Stimulated activated CD4-positive, alpha-beta T cell treated with anti-CD3 and anti-CD28 coated beads, Interleukin-4, amount 100 ng/mL, for 4 hours (primary cell): ENCODE data around the gene IFI27L1.

ENCODE experiments used
- DNase-seq, 2 experiments: peaks; one replicate each; pipeline ENCODE4 v3.0.0-alpha.2; 2020

Gene IFI27L1

DNA sequence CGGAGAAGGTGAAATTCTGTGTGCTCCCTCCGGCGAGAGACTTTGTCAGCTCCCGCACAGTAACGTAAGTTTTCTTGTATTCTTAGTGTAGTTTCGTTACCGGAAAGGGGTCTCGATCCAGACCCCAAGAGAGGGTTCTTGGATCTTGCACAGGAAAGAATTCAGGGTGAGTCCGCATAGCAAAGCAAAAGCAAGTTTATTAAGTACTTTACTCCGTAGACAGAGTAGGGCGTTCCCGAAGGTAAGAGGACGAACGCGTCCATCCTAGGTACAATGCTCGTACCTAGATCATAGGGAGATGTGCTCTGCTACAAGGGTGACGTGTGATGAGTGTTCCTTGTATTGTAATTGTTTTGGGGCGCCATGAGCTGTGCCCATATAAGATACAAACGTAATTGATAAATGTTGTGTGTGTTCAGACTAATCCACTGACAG, 293 bp downstream of the IFI27L1 start:
- no peak for DNase-seq

DNA sequence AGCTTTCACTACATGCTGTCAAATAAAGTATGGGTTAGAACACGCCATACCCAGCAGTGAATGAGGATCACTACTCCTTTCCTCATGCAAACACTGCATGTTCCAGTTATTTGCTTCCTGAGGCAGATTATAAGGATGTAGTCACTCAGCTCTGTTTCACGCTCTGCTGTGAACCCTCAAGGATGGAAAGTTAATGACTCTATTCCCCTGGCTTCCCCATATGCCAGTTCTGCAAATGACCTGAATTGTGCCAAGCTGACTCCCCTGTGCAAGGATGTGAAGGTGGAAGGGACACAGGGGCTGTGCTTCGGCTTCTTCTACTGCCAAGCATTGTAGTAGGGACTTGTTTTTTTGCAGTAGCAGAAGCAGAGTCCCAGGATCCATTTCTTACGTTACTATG, 6.8 kb downstream of the IFI27L1 start:
- DNase-seq, result no peak

DNA sequence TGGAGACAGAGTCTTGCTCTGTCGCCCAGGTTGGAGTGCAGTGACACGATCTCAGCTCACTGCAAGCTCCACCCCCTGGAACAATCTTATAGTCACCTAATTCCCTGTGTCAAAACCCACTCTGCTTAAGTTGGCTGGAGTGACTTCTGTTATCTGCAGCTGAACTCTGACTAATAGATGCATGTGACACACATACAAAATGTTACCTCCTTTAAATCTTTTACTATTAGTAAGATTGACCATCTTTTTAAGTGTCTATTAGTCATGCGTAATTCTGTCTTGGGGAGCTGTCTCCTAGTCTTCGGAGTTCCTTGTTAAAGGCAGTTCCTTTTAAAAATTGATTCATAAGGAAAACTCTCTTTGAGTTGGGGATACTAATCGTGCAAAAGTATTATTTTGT, 7.4 kb downstream of the IFI27L1 start:
- no peak for DNase-seq

DNA sequence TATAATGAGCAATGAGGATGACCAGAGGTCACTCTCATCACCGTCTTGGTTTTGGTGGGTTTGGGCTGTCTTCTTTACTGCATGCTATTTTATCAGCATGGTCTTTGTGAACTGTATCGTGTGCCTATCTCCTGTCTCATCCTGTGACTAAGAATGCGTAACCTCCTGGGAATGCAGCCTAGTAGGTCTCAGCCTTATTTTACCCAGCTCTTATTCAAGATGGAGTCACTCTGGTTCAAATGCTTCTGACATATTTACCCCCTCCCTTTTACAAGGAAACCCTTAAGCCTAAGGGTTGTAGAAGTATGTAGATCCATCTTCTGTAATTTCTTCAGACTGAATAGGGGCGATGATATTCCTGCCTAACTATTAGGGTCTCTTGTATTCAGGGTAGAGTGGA, 8.4 kb downstream of the IFI27L1 start:
- no peak for DNase-seq

DNA sequence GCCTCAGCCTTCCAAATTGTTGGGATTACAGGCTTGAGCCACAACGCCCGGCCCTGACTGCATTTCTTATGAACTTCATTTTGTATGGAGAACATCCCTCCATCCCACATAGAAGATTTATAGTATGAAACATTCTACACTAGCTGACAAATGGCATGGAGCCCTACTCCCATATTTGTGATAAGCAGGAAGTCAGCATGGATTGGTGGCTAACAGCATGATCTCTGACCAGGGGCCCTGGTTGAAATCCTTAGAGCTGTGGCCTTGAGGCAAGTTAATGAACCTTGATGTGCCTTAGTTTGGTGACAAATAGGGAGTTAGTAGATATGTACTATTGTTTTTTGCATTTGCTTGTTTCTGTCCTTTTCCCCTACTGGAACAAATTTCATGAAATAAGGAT, 12.3 kb downstream of the IFI27L1 start:
- DNase-seq, result no peak

DNA sequence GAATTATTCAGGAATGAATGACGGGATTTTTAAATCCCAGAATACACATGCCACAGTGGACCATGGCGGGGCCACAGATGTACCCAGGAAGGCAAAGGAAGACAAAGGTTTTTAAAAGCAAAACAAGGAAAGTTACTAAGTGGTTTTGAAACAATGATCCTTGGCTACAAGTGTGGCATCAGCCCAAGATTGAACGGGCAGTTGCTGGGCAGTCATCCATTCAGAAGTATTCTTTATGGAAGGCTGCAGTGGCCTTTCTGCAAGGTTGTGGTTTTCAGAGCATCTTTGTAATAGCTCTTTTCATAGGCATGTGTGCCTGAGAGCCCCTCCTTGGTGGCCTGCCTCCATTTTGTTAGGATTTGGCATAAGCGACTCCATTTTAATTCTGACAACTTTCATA, 16.0 kb downstream of the IFI27L1 start:
- DNase-seq, result no peak

DNA sequence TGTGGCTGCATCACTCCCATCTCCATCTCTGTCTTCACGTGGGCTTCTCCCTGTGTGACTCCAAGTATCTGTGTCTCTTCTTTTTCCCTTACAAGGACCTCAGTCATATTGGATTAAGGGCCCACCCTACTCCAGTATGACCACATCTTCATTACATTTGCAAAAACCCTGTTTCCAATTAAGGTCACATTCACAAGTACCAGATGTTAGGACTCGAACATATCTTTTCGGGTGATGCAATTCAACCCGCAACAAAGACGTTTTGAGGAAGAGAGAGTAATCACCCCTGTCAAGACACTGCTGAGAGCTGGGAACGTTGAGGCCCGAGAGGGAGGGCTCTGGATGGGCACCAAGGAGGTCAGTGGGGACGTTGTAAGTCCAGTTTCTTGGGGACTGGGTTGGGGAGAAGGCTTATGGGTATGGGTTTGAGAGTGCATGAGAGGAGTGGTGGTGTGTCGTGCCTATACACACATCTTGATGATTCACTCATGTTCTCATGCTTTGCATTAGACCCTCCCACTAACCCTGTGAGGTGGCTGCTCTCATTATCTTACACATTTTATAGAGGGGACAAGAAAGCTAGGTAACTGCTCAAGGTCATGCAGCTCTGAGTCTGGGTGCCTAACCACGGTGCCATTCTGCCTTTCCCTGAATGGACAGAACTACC, 17.3 kb downstream of the IFI27L1 start:
- no peak for DNase-seq

DNA sequence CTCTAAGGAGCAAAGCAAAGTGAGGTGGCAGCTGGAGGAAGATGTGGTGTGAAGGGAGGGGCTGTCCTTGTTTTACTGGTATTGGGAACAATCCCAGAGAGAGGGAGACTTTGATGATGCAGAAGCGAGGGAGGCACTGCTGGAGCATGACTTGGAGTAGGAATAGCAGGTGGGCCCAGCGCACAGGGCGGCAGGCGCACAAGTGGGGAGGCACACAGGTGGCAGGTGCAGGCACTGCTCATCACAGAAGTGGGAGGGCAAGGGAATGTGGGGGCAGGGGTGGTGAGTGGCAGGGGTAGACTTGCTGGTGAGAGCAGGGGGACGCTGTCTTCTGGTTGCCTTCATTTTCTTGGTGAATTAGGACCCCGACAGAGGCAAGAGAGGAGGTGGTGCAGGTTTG, 17.9 kb downstream of the IFI27L1 start:
- no peak for DNase-seq

DNA sequence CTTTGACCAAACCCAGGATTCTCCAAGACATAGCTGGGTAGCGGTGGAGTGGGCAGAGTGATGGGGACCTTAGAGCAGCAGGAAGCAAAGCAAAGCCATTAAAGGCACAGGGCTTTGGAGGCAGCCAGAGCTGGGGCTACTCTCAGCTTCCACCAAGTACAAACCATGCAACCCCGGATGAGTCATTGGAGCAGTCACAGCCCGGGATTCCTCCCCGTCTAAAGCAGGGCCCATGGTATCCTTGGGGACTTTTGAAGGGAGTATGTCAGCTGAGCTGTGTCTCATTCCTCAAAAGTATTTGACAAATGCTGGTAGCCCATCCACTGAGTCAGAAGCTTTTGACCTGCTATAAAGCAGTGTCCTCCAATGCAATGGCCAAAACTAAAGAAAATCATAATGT, 19.7 kb downstream of the IFI27L1 start:
- DNase-seq, result no peak

DNA sequence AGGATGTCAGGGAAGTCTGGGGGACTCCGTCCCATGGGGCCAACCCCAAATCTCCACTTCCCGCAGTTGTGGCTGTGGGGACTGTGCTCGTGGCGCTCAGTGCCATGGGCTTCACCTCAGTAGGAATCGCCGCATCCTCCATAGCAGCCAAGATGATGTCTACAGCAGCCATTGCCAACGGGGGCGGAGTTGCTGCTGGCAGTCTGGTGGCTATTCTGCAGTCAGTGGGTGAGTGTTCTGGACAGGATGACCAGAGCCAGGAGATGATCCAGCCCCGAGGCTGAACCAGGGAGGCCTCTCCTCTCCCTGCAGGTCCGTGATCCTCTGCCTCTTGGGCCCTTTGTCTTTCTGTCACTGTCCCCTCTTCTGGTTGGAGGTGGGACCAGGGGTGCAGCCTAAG, 20.6 kb downstream of the IFI27L1 start:
- no peak for DNase-seq

DNA sequence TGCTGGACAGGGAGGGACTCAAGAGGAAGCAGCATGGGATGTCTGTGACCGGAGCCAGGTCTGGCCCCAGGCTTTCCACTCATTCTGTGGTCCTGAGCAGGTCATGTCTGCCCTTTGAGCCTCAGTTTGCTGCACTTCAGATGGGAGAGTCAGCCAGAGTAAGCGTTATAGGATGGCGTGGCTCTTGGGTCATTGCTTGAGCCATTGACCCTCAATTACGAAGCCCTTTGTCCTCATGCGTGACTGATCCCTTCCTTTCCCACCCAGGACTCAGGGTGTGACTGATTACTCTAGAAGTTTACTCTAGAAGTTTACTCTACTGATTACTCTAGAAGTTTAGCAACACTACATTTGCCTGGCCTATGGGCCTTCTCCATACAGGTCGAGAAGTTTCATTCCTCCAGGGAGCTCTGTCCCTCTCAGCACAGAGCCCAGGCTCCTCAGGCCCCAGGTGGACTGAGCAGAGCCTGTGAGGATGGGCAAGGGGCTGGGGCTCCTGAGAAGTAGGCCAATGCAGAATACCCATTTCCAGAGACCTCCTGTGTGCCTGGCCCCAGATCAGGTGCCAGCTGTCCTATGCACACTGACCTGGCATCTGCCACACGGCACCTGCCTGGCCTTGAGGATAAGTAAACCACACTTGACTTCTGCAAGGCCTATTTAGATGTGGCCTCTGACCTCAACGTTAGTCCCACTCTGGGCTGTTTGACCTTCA, 21.8 kb downstream of the IFI27L1 start:
- no peak for DNase-seq

DNA sequence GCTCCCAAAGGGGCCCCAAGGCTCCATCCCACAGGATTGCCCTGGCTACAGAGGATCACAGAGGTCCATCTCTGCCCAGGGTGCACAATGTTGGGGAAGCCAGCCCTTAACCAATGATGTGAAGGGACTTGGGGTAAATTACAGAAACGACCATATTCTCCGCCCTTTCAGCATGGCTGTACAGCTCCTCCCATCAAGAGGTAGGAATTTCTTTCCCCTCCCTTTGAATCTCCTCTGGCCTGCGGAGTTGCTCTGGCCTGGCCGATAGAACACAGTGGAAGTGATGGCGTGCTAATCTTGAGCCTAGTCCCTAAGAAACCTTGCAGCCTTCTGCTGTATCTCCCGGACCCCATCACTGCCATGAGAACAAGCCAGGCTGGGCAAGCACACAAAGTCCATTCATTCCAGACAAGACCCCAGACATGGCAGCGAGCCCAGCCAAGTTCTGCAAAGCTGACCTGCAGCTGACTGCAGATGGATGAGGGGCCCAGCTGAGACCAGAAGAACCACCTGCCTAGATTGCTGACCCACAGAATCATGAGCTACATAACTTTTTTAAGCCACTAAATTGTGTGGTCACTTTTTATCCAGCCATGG, 22.5 kb downstream of the IFI27L1 start:
- no peak for DNase-seq

DNA sequence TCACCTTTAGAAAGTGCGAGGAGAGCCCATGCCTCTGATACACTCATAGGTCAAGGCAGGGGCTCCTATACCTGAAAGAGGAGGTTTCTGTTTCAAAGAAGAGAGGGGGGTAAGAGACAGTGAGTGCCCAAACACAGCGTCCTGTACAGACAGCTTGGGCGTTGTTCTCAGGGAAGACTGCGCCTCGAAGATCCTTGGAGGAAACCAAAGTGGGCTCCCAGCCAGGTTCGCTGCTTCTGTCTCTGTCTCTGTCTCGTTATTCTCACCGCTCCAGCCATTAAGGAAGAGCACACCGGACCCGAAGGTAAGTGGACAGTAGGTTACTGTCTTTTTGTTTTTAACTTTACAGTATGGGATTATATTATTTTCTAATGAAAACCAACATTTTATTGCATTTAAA, 23.6 kb downstream of the IFI27L1 start:
- DNase-seq, result no peak

DNA sequence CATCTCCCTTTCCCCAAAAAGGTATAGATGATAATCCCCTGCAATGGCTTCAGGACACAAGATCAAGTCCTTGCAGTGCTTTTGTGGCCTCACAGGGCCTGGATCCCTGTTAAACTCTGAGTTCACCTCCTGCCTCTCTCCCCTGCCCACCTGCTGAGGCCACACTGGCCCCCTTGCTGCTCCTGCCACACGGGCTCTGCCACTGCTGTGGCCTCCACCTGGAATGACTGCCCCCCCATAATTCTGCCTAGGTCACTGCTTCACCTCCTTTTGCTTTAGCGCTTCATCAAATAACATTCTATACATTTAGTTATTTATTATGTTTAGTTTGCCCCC, 28.8 kb downstream of the IFI27L1 start:
- DNase-seq, result no peak

DNA sequence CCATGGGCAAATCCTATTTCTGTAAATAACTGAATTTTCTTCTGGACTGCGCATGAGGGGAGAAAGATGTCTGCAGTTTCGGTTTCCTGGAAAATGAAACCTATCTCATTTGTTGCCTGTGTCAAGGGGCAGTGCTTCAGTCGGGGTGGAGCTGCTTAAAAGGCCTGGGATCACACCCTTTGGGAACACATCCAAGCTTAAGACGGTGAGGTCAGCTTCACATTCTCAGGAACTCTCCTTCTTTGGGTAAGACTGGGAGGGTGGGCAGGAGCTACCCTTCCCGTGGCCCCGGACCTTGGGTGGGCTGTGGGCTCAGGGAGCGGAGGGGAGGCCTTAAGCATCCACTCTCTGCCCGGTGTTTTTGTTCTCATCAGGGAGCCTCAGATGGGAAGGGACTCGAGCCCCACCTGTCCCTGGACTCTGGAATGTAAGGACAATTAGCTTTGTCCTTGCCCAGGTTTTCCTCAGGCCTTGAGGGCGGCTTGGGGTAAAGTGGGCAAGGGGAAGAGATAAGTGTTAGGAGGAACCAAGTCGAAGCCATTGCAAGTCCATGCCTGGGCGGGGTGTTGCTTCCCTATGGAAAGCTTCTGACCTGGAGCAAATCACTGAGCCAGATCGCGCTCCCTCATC, 29.6 kb downstream of the IFI27L1 start, which contains the start of gene IFI27:
IFI27 (plus strand) TSS at position 185 of the 630 bp plus-strand sequence.
- no peak for DNase-seq

DNA sequence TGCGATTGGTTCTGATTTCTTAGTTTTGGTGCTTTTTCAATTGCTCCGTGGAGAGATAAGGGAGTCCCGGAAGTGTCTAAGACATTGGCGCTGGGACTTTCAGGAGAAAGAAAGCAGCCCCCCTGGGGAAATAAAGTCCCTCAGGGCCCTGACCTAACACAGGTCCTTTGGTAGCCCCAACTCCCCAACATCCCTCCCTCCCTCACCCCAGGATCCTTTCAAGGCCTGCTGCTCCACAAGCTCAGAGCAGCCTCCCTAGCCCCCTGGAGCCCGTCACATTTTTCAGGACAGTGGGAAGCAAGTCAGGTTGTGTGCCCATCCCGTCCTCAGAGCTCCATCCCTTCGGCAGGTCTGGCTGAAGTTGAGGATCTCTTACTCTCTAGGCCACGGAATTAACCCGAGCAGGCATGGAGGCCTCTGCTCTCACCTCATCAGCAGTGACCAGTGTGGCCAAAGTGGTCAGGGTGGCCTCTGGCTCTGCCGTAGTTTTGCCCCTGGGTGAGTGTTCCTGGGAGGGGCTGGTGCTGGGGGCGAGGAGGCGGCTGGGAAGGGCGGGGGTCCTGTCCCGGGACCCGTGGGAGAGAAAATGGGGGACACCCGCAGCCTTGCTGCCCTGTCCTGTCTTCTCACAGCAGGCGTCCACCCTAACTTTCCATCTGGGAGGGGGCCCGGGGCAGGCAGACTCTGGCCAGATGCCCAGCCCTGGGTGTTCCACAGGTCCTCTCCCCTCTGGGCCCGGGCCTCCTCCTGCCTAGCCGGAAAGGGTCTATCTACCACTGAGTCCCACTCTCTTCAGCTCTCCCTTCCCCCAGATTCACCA, 30.4 kb downstream of the IFI27L1 start:
- DNase-seq, result no peak

DNA sequence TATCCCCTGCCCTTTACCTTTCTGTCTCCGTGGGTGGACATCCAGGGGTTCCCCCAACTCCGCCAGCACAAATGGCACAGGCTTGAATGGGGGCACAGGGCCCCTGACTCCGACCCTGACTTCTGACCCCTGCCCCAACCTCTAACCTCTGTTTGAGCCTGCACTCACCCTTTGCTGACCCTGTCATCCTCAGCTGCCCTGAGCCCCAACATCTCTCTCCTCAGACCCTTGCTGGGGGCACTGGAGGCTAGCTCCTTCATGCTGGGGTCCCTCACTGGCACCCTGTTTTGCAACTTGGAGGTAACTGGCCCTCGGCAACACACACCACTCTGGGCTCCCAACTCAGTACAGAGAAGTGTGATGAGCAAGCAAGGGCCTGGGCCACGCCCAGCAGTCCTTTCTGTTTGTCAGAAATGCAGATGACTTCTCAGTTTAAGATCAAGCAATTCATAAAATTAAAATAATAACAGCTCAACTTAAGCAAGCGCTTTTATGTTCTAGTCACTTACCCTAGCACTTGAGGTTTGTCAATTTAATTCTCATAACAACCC, 31.5 kb downstream of the IFI27L1 start:
- DNase-seq, result no peak

DNA sequence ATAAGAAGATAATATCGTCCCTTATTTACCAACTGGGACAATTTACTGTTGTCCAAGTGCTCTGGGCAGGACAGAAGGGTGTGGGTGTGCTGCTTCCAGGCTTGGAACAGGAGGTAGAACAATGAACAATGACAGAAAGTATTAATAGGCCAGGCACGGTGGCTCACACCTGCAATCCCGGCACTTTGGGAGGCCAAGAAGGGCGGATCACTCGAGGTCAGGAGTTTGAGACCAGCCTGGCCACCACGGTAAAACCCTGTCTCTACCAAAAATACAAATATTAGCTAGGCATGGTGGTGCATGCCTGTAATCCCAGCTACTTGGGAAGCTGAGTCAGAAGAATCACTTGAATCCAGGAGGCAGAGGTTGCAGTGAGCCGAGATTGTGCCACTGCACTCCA, 32.0 kb downstream of the IFI27L1 start:
- no peak for DNase-seq

DNA sequence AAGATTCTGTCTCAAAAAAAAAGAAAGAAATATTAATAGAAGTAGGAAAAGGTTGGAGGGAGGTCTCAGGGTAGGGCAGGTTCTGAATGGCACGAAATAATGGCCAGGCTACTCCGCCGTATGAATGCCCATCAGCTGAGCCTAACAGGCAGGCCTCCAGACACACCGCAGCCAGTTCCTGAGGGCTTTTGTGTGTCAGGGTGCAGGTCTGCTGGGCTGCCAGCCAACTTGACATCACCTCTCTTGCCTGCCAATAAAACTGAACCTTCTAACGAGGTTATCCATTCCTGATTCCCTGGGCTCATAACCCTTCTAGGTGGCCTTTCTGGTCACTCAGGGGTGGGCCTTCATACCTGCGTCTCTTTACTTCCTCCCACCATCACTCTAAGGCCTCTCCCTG, 32.4 kb downstream of the IFI27L1 start:
- DNase-seq, result no peak

DNA sequence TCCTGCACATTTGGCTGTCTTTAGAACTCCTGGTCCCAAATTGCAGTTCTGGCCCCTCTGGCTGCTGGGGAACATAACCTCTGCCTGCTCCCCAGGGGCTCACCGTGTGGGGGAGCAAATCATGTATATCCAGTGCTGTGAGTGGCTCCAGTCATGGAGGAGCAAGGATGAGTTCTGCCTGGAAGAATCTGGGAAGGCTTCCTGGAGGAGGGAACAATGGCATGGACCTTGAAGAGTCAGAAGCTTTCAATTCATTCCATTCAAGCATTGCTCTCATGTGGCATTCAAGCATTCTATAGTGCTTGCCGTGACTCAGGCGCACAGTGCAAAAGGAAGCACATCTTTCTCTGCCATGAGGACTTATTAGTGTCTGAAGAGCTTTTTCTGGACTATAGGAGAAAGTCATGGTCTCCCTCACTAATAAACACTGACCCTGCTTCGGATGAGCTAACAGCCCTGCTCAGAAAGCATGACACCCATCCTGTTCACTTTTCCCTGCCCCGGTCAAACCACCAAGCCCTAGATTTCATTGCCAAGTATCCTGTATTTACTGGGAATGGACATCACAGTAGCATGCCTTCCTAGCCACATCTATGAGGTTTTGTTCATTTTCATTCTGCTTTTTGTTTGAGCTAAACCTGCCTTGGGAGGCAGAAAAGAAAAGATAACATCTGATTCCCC, 32.9 kb downstream of the IFI27L1 start:
- DNase-seq, result no peak

DNA sequence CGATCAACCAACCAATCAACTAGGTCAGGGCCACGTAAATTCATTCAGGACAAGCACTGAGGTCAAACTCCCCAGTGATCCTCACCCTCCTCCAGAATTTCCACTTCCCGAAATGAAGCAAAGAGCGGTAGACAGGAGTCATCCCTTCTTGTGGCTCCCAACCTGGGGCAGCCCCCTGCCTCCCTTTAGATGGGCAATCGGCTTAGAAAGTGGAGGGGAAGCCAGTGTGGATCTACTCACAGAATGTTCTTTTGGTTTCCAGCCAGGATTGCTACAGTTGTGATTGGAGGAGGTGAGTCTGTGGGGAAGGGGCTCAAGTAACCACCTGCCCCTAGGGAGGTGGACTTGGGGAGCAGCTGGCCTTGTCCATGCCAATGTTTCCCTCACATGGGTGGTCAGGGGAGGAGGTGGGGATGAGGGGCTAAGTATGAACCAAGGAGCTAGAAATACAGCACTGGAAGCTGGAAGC, 33.5 kb downstream of the IFI27L1 start:
- DNase-seq, result no peak

DNA sequence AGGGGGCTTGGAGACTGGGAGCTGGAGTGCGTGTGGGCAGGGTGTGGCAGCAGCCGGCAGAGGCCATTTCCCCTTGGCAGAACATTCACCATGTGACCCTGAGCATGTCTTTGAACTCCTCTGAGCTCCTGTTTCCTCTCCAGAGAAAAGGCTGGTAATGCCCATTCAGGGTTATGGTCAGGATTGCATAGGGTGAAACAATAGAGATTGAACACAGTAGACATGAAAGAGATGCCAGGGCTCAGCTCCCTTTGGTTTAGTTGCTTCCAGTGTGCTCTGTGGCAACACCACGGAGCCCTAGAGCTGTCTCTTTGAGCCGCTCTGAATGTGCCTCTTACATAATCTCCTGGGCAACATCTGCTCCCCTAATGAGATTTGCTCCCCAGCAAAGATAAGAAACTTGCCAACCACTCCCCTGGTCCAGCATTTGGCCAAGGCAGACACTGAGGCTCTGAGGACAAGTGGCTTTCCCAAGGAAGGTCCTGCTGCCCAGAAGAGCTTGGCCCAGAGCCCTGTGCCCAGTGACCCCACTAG, 34.0 kb downstream of the IFI27L1 start:
- no peak for DNase-seq
